GM18868 (cell line): Measurements from ENCODE around the gene LRP8.
A peak's percentile ranks its signal among the peaks of the same experiment; 100 is the strongest.
"Not testable (repeated sequence)": the region's sequence is repeated elsewhere in the genome, so short reads cannot be mapped to it uniquely, and the experiment has no call there.

Source experiments
- ATAC-seq: cut with Tn5 transposase; IDR thresholded peaks from one replicate; pipeline ENCODE4 v1.9.1; 2021; ENCODE audit warnings: mild to moderate bottlenecking, moderate library complexity; ENCODE audit not compliant: unreplicated experiment

Gene LRP8

DNA sequence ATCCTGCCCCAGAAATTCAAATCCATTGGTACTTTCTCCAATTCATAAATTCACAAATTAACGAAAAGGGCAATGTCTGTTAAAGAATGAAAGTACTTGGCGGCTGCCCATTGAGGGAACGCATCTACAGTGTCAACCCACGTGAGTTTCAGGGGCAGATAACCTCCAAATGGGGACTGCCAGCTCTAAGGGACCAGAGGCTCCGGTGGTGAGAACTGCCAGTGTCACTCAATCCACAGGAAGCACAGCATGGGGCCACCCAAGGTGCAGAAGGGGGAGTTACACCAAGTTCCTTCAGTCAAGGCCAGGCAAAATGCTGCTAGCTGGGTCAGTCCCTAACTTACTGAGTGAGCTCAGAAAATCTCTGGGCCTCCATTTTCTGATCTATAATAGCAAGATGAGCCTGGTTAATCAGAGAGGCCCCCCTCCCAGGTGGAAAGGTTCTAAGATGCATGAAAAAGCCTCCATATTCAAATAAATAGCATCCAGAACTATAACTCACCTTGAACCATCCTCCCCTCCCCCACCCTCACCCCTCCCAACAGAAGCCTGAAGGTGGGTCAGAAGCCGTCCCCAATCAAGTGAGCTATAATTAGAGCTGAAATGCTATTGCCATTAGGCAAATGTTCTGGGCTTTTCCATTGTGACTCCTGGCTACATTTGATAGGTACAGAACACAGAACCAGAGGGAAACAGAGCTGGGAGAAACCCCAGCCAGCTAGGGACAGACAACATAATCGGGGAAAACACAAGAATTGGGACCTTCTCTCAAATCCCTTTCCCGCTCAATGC is 41.7 kb downstream of the LRP8 start:
- no peak for ATAC-seq

DNA sequence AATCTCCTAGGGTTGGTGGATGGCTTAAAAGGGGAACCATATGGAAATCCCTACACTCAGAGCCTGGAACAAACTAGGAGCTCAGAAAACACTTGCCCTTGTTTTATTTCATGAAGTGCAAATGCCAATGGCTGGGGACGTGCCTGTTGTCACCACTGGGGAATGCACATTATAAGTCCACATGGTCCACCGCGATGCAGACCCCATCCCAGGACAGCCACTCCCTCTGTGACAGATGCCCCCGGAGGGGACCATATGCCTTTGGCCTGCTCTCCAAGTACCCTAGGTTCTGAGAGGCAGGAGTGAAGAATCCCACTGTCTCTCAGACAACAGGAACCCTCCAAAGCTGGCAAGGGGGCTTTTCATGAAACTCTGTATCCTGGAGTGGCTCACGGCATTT is 42.3 kb downstream of the LRP8 start:
- no peak for ATAC-seq

- ATAC-seq: no peak
These were observed 43.4 kb downstream of the LRP8 start for GRCh38 chr1:53284224-53285020.

DNA sequence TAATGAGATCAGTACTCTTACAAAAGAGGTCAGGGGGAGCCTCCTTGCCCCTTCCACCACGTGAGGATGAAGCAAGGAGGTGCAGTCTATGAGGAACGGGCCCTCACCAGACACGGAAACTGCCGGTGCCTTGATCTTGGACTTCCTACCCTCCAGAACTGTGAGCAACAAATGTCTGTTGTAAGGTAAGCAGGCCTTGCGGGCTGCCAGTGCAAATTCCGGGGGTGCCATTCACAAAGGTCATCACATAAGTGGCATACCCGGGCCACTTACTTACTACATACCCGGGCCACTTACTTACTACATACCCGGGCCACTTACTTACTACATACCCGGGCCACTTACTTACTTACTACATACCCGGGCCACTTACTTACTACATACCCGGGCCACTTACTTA is 44.7 kb downstream of the LRP8 start:
- ATAC-seq: not testable (repeated sequence)

GRCh38 chr1:53281133-53281532 is 46.7 kb downstream of the LRP8 start:
- no peak for ATAC-seq

- no peak for ATAC-seq
These were observed 47.4 kb downstream of the LRP8 start for GRCh38 chr1:53280496-53280895.

DNA sequence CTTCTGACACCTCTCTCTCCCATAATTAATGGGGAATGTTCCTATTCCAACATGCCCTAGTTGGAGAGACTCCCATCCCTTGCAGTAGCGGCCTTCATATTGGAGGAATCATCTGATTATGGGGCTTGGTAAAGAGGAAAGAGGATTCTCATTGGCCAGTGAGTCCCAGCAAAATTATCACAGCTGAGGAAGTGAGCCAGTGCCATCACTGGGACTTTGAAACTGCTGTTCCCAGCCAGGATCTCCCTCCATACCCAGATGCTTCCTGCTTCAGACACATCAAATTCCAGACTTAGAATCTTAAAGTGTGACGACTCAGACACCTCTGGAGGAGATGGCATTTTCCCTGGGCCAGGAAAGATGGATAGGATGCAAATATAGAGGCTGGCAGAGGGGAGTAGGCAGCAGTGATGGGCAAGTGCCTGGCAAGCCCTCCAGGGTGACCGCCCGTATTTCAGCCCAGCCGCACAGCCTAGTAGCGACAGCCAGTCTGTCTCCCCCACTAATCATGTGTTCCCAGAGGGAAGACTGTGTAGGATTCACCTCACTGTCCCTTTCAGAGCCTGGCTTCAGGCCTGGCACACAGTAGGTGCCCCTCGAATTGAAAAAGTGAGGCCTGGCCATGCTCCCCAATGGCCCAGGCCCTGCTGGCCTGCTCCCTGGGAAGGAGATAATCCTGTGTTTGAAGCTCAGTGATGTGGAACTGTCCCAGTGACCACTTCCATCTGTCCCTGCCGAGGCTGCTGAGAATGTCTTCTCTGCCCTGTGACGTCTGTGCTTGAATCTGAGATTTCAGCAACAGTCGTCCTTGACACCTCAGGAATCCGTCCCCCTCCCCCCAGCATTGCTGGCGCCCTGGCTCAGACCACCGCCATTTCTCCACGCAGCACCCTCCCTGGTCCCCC is 48.3 kb downstream of the LRP8 start:
- no peak for ATAC-seq

- no peak for ATAC-seq
These were observed 49.6 kb downstream of the LRP8 start for GRCh38 chr1:53278298-53278725.

- ATAC-seq: no peak
These were observed 50.5 kb downstream of the LRP8 start for GRCh38 chr1:53277326-53277725.

DNA sequence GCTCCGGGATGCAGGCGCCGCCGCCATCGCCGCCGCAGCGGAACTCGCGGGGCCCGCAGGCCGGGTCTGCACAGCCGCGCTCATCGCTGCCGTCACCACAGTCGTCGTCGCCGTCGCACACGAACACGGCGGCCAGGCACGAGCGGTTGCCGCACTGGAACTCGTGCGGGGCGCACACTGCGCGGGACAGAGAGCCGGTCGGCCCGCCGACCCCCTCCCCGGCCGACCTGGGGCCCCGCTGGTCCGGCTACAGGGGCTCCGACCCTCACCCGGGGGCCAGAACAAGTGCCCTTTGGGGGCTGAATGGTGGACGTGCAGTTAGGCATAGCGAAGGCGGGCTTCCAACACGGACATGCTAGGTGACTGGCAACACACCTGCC is 51.0 kb downstream of the LRP8 start:
- ATAC-seq: no peak

DNA sequence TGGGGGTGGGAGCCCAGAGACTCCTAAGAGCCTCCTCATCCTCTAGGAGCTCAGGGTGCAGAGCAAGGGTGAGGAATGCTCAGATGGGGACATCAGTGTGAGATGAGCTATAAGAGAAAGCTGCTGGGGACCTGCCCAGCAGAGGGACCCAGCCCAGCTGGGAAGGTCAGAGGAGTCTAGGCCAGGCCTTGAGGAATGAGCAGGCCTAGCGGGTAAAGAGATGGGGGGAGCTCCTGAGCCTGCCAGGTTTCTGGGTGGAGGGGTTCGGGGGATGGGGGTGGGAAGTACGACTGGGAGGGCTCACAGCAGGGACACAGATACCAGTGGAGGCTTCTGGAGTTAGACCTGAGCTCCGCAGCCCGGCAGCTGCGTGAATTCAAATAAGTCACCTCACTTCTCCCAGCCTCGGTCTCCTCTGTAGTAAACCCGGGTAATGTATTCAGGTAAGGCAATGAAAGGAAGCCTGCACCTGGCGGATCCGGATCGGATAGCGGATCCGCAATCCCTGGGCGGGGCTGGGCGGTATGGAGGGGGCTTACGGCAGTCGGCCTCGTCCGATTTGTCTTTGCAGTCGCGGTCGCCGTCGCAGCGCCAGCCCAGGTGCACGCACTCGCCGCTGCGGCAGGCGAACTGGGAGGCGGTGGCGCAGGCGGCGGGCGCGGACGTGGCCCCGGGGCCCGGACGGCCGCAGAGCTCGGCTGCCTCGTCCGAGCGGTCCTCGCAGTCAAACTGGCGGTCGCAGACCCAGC is 51.5 kb downstream of the LRP8 start:
- ATAC-seq: no peak

GRCh38 chr1:53275566-53275965 is 52.3 kb downstream of the LRP8 start:
- no peak for ATAC-seq

GRCh38 chr1:53274541-53275185 is 53.2 kb downstream of the LRP8 start:
- ATAC-seq: no peak

GRCh38 chr1:53274026-53274425 is 53.8 kb downstream of the LRP8 start:
- ATAC-seq: no peak

DNA sequence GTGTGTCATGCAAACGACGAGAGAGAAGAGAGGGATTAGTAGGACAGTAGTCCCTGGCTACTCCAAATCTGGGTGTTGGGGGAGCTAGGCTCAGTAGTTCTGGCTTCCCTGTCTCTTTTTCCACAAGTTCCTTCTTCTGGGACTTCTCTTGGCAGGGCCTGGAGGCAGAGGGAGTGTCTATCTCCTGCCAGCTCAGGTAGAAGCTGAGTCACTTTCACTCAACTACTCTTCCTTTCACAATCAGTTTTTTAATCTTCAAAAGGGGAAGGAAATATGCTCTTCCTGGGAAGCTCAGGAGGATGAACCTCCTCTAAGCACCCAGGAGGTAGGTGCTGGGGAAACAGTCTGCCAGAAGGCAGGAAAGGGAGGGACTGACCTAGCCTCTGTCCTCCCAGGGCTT is 54.3 kb downstream of the LRP8 start:
- no peak for ATAC-seq

DNA sequence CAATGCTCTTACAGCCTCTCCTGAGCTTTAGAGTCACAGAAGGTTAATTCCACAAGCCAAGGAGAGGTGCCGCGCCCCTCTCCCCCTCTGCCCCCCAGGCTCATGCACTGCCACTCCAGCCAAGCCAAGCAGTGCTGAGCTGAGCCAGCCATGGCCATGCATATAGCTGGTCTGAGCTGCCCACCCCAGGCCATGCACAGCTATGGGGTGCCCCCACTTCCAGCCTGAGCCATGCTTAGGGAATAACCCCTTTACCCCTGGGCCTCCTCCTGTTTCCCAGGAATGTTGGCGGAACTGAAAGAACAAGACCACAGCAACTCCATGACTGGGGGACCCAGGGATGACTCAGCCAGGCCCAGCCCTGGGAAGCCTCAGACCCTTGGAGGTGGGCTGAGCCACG is 55.5 kb downstream of the LRP8 start:
- ATAC-seq: no peak

- ATAC-seq: no peak
These were observed 56.3 kb downstream of the LRP8 start for GRCh38 chr1:53271446-53272090.

- no peak for ATAC-seq
These were observed 57.0 kb downstream of the LRP8 start for GRCh38 chr1:53270873-53271272.

- ATAC-seq: peak; percentile 52
These were observed 57.8 kb downstream of the LRP8 start for GRCh38 chr1:53270107-53270506.

GRCh38 chr1:53267761-53268160 is 60.1 kb downstream of the LRP8 start:
- no peak for ATAC-seq
